NCI-H82 treated with DMSO at 0.1 percent for 48 hours (cell line): Measurements from ENCODE around the gene LIPE.
"Not testable (repeated sequence)": the region's sequence is repeated elsewhere in the genome, so short reads cannot be mapped to it uniquely, and the experiment has no call there.

ENCODE experiments used
- DNase-seq: peaks from one replicate; lab custom pipeline; 2025; ENCODE audit not compliant: unreplicated experiment; lab: John Stamatoyannopoulos, UW

Gene LIPE, protein sequence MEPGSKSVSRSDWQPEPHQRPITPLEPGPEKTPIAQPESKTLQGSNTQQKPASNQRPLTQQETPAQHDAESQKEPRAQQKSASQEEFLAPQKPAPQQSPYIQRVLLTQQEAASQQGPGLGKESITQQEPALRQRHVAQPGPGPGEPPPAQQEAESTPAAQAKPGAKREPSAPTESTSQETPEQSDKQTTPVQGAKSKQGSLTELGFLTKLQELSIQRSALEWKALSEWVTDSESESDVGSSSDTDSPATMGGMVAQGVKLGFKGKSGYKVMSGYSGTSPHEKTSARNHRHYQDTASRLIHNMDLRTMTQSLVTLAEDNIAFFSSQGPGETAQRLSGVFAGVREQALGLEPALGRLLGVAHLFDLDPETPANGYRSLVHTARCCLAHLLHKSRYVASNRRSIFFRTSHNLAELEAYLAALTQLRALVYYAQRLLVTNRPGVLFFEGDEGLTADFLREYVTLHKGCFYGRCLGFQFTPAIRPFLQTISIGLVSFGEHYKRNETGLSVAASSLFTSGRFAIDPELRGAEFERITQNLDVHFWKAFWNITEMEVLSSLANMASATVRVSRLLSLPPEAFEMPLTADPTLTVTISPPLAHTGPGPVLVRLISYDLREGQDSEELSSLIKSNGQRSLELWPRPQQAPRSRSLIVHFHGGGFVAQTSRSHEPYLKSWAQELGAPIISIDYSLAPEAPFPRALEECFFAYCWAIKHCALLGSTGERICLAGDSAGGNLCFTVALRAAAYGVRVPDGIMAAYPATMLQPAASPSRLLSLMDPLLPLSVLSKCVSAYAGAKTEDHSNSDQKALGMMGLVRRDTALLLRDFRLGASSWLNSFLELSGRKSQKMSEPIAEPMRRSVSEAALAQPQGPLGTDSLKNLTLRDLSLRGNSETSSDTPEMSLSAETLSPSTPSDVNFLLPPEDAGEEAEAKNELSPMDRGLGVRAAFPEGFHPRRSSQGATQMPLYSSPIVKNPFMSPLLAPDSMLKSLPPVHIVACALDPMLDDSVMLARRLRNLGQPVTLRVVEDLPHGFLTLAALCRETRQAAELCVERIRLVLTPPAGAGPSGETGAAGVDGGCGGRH

DNA sequence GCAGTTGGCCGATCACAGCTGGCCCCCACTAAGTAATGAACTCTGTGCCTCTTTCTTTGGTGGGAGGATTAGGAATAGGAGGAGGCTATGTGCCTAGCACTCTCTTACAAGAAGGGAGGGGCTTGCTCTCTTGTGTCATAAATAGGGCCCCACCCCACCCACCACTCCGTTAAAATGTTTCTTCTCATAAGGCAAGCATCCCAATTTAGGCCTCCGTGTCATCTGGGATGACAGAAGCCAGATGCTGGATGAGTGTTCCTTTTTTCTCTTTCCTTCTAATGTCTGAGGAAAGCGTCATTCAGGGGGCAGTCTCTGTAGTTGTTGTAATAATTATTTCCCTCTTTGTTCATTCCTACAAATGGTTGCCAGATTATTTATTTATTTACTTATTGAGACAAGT is at the start of gene LIPE:
LIPE (minus strand) TSS at position 76 of the 400 bp plus-strand sequence. CDS start 239 bp downstream, outside the sequence.
- DNase-seq, result no peak

DNA sequence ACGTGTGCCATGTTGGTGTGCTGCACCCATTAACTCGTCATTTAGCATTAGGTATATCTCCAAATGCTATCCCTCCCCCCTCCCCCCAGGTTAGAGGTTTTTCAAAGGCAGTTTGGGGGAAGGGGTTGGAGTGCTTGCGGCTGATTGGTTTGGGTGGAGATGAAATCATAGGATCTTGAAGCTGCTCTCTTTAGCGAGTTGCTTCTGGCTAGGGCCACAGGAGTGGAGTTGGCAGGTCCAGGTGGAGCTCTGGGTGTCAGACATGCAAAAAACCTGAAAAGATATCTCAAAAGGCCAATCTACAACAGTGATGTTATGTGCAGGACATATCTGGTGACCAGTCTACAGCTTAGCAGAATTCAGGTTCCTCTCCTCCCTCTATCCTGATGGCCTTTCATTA is 48.2 kb upstream of the LIPE start:
- DNase-seq, result no peak

DNA sequence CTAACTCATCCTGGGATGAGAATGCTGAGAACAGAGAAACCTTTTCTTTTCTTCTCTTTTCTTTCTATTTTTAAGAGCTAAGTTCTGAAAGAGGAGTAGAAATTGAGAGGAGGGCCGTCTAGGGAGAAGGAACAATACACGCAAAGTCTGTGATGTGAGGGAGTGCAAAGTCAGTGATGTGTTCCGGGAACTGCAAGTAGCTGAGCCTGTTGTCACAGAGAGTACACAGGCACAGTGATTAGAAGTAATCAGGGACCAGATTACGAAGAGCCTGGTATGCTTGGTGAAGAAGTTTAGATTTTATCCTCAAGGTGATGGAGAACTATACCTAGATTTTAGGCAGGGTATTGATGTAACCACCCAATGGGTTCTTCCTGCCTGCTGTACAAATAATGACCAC is 47.6 kb upstream of the LIPE start:
- no peak for DNase-seq

DNA sequence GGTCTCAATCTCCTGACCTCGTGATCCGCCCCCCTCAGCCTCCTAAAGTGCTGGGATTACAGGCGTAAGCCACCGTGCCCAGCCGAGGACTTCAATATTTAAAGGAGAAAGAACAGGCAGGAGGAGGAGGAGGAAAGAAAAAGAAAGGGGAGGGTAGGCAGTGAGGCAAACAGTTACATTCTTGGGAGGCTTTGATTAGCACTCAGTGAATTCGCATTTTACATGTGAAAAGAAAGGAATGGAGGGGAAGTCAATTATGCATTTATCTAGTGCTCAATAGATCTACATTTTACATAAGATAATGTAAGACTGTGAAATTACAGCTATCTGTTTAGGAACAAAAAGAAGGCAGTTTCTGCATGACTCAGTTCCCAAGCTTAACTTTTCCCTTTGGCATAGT is 46.5 kb upstream of the LIPE start:
- no peak for DNase-seq

DNA sequence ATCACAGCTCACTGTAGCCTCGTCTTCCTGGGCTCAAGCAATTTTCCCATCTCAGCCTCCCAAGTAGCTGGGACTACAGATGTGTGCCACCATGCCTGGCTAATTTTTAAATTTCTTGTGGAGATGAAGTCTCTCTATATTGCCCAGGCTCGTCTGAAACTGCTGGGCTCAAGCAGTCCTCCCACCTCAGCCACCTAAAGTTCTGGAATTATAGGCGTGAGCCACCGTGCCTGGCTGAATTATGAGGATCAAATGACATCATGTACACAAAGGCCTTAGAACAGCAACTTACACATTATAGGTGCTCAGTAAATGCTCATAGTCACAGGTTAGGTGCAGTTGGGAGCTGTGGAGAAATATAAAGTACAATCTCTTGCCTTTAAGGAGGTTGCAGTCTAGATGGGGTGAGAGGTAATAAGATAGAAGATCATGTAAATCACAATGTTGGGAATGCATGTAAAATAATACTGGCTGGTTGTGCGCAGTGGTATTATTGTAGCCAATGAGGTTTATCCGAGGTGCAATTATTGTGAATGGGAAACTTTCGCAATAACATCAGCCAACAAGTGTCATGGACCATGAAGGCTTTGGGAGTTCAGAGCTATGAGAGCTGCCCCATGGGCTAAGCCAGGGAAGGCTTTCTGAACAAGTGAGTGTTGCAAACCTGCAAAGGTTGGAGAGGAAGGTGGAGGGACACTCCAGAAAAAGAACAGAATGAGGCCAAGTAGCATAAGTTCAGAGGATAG is 45.4 kb upstream of the LIPE start:
- no peak for DNase-seq

DNA sequence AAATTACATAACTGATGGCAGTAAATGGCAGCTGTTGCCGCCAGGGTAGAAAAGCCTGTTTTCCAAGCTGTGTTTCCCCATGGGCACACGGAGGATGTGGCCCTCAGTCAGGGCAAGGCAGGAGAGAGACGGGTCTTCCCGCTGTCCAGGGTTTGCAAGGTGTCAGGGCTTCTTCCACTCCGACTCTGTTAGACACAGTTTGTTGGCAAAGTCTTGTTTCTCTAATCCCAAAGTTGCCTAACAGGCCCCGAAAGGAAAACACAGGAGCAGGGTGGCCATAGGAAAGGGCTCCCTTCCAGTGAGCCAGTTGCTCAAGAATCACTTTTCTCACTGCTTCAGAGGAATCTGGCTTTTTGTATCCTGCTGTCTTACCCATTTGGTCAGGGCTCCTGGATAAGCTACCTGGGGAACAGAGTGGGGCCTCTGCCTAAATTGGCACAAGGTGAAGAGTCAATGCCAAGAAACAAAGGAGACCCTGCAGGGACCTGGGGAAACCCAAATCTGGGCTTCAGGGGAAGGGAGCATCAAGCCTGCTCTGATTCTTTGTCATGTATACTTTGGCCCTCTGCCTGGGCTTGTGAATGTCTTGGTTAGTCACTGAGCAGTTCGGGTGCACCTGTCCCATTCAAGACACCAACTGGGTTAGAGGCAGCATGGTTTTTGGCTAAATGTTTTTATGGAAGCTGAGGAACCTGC is 44.5 kb upstream of the LIPE start:
- DNase-seq, result no peak

DNA sequence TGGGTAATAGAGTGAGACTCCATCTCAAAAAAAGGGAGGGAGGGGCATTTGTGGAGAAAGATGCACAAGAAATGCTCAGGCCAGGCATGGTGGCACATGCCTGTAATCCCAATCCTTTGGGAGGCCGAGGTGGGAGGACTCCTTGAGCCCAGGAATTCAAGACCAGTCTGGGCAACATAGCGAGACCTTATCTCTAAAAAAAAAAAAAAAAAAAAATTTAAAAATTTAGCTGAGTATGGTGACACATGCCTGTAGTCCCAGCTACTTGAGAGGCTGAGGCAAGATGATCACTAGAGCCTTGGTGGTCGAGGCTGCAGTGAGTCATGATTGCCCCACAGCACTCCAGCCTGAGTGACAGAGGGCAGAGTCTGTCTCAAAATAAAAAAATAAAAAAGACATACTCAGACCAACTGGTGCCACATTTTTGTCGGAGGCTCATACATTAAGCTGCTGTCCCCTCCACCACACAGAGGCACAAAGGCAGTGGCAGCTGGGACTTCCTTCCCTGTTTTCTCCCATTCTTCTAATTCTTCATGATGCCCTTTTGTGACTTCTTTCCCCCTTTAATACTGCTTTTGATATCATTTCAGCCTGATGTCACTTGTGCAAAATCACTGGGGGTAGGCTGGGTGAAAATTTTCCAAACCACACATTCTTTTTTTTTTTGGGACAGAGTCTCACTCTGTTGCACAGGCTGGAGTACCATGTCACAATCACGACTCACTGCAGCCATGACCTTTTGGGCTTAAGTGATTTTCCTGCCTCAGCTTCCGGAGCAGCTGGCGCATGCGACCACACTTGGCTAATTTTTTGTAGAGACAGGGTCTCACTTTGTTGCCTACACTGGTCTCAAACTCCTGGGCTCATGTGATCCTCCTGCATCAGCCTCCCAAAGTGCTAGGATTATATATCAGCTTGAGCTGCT is 42.4 kb upstream of the LIPE start:
- no peak for DNase-seq

DNA sequence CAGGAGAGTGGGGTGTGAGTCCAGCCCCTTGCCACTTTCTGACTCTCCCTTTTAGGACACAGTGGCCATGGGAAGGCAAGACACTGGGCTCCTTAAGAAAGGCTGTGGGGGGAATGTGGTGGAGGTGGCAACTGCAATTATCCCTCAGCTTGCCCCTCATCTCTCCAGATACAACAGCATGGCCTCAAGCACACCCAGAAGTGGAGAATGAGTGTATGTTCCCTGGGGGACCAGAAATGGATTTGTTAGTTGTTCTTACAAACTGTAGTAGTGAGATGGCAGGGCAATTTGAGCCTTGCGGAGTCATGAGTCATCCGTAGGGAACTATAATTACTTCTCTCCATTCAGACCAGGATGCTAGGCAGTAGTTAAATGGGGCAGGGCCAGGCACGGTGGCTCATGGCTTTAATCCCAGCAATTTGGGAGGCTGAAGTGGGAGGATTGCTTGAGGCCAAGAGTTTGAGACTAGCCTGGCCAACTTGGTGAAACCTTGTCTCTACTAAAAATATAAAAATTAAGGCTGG is 41.1 kb upstream of the LIPE start:
- DNase-seq, result no peak

DNA sequence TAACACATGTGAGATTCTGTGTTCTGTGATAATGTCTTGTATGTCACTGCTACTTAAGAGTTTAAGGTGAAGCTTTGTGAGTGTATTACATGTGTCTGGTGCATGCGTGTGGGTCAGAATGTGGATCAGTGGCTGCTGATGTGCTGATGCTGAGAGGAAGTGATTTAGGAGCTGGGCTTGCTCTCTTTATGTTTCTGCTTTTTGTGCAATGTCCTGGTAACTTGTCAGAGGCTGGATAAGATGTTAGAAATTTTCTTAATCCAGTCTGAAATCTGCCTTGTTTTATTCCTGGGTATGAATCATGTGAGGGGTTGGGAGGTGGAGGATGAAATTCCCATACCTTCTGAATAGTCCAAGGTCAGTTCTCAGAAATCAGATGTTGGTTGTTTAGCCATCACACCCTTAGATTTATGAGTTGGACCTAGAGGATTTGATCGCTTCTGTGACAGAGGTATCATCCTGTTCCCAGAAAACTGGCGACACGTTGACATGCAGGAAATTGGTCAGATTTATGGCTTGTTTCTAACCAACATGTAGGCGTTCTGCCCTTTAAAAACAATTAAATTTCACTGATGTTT is 40.1 kb upstream of the LIPE start:
- no peak for DNase-seq

DNA sequence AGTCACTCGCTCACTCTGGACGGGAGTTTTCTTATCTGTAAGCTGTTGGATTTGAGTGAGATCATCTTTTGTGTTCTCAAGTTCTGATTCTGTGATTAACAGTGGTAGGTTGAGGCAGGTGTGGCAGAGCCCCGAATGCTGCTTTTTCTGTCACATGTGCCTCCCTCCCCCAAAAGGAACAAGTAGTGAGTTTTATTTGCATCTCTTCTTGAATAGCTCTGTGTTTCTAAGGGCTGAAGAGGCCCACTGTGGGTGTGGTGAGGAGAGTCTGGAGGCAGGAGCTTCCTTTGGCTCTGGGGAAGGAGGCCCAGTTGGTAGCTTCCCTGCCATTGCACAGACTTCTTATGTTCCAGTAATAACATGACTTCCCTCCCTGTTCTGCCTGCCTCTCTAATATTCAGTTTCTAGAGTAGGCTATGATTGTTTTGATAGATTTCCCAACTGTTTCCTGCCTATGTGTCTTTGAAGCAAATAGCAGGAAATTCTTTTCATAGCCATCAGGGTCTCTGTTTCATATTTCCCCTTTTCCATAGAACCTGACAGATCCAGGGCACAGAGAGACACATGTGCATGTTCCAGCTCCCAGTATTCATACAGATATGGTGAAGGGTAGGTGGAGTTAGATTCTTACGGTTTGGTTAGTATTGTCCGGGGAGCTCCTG is 39.5 kb upstream of the LIPE start:
- no peak for DNase-seq

DNA sequence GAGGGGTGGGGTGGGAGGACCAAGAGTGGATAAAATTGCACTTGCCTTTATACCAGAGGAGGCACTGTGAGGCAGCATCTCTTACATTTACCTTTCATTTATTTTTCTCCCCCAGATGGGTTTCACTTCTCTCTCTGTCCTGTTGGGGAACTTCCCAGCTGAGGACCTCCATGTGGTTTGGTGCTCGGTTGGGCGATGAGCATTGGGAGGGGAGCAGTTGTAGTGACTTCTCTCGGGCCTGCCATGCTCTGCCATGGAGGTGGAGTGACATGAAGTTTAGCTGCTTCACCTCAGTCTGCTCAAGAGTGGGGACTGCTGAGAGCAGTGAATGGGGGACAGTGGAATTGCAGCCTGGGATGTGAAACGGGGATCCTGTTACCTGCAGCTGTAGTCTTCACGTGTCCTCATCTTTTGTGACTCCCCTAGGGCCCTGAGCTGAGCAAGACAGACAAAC is 38.7 kb upstream of the LIPE start:
- no peak for DNase-seq

DNA sequence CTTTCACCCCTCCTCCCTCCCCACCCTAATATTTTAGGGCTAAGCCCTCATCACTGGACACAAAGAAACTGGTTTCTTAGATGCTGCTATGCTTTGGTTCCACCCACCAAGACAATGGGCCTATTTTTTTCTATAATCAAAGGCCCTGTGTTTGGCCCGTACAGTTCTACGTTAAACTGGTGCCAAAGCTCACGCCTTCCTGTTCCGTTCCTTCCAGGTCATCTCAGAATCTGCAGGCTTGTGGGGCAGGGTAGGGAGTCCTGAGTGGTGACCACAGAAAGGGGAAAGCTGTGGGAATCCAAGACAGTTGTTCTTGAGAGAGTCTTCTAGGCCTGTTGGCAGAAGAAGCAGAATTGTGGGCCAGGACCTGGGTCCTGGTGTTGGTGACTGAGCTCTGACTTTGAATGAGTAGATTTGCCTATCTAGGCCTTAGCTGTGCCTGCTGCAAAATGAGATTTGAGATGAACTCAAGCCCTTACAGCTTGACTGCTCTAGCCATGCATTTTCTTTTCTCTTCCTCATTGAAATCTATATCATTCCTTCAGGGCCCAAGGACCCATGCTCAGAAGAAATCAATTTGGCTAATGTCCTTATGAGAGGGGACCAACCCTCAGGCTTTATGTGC is 34.6 kb upstream of the LIPE start:
- no peak for DNase-seq

DNA sequence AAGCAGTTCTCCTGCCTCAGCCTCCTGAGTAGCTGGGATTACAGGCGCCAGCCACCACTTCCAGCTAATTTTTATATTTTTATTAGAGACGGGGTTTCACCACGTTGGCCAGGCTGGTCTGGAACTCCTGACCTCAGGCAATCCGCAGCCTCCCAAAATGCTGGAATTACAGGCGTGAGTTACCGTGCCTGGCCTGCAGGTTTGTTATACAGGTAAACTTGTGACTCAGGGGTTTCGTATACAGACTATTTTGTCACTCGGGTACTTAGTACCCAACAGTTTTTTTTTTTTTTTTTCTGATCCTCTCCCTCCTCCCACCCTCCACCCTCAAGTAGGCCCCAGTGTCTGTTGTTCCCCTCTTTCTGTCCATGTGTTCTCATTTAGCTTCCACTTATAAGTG is 34.0 kb upstream of the LIPE start:
- not testable (repeated sequence) for DNase-seq

DNA sequence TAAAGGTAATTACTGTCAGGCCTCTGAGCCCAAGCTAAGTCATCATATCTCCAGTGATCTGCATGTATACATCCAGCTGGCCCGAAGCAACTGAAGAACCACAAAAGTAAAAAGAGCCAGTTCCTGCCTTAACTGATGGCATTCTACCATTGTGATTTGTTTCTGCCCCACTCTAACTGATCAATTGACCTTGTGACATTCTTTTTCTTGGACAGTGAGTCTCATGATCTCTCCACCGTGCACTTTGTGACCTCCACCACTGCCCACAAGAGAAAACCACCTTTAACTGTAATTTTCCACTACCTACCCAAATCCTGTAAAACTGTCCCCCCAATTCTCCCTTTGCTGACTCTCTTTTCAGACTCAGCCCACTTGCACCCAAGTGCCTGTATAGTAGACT is 32.7 kb upstream of the LIPE start:
- DNase-seq, result no peak

DNA sequence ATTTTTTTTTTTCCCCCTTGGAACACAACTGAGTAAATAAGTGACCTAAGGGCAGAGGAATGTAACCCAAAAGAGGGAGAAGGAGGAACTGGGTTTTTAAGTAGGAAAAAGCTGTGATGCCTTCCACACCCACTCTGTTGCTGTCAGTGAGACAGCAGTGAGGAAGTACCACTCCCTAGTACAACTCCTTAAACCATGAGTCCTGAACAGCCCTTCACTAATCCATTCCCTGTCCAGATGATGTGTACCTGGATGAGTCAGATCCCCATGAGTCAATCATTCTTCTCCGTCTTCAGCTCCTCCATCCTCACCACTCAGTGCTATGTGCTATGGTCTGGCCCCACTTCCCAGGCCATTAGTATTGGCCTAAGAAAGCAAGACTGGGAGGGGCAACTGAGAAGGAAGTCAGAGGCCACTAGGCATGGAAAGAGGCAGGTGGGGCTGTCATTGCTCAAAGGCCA is 28.5 kb upstream of the LIPE start:
- DNase-seq, result no peak

DNA sequence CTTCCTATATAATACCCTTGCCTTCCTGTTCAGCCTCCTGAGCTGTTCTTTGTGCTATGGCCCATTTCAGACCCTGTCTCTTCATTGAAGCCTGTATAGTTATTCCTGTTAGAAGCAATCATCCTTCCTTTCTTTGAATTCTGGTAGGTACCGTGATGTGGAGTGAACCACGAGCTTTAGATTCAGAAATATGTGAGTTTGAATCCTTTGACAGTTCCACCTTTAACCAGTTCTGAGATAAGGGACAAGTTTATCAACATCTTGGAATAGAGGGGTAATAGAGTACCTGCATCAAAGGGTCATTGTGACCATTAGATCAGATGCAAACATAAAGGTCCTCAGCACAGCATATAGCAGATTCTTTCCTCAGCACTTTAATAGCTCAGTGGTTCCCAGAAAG is 27.9 kb upstream of the LIPE start:
- no peak for DNase-seq

DNA sequence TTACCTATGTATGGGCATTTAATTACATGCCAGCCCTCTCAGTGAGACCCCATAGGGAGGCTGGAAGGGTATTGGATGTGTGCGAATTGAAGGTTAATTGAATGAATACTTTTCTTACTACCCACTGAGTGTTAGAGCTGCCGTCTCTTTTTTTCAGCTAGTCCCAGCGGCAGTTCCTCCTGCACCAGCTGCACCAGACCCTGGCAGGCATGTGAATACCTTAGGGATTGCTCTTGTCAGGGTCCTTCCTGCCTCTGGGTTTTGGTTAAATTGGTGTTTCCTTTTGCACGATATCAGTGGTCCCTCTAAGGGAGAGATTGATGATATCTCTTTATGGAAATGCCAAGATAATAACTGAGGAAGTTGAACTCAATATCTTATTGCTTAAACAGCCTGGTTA is 25.4 kb upstream of the LIPE start:
- DNase-seq, result no peak
